ENCODE results near the gene HPCA. TPM values are rescaled to one million over a fixed set of nuclear protein-coding genes. Genes with fewer than 3 reads are reported as not detected.

The HPCA gene
- total RNA-seq, 4 donors from 2014 or later: not detected

GRCh38 chr1:32888677-32889420, 2.6 kb downstream of the HPCA start:
- Histone ChIP-seq H3K4me3 (no peak overlapping the region), H3K9me3 (no peaks in the 10 kb centered on the region), H3K4me1 (peaks cover 30% of the 10 kb centered on the region), H3K36me3 (no peaks in the 10 kb centered on the region), H3K27ac (no peak overlapping the region), H3K27me3 (peaks cover 54% of the 10 kb centered on the region)
- 94% methylated on average over 19 of the region's 24 CpGs for WGBS
- TF ChIP-seq POLR2AphosphoS5 (IDR thresholded peaks at IDR 0.05) (no peak), CTCF (IDR thresholded peaks at IDR 0.05) (no peak), EP300 (IDR thresholded peaks at IDR 0.05) (no peak), POLR2A (IDR thresholded peaks at IDR 0.05) (no peak)
- no peak for DNase-seq (ENCODE audit: low spot score in 2 of 2)

GRCh38 chr1:32889731-32890278, 3.5 kb downstream of the HPCA start:
- Histone ChIP-seq H3K36me3 (no peaks in the 10 kb centered on the region), H3K27ac (no peak overlapping the region), H3K27me3 (peaks cover 51% of the 10 kb centered on the region), H3K4me1 (peaks cover 30% of the 10 kb centered on the region), H3K9me3 (no peaks in the 10 kb centered on the region), H3K4me3 (no peak overlapping the region)
- TF ChIP-seq POLR2AphosphoS5 (IDR thresholded peaks at IDR 0.05) (no peak), POLR2A (IDR thresholded peaks at IDR 0.05) (no peak)
- DNase-seq (ENCODE audit: low spot score in 2 of 2): no peak
- WGBS: 86% methylated on average over 2 of the region's 3 CpGs

GRCh38 chr1:32890516-32891240, 4.4 kb downstream of the HPCA start:
- H3K4me3 ChIP-seq: no peak overlapping the region
- DNase-seq (ENCODE audit: low spot score in 2 of 2): no peak
- 98% methylated on average over 2 of the region's 7 CpGs for WGBS
- no peaks in the 10 kb centered on the region for H3K36me3 ChIP-seq
- no peak overlapping the region for H3K27ac ChIP-seq
- H3K9me3 ChIP-seq: no peaks in the 10 kb centered on the region
- H3K27me3 ChIP-seq: peaks cover 42% of the 10 kb centered on the region
- peaks cover 28% of the 10 kb centered on the region for H3K4me1 ChIP-seq
- TF ChIP-seq POLR2A (IDR thresholded peaks at IDR 0.05): no peak
- no peak for TF ChIP-seq CTCF (IDR thresholded peaks at IDR 0.05)
- no peak for TF ChIP-seq POLR2AphosphoS5 (IDR thresholded peaks at IDR 0.05)
- TF ChIP-seq EP300 (IDR thresholded peaks at IDR 0.05): no peak

- no peak for TF ChIP-seq POLR2AphosphoS5 (IDR thresholded peaks at IDR 0.05)
- TF ChIP-seq CTCF (IDR thresholded peaks at IDR 0.05): no peak
- TF ChIP-seq EP300 (IDR thresholded peaks at IDR 0.05): no peak
- TF ChIP-seq POLR2A (IDR thresholded peaks at IDR 0.05): no peak
- Histone ChIP-seq H3K4me3 (no peak overlapping the region), H3K9me3 (no peaks in the 10 kb centered on the region), H3K36me3 (no peaks in the 10 kb centered on the region), H3K27me3 (peaks cover 37% of the 10 kb centered on the region), H3K27ac (no peak overlapping the region), H3K4me1 (peaks cover 23% of the 10 kb centered on the region)
- 100% methylated on average over 1 of the region's 1 CpG for WGBS
- DNase-seq (ENCODE audit: low spot score in 2 of 2): no peak
Observed at GRCh38 chr1:32891241-32891570, 4.9 kb downstream of the HPCA start.

GRCh38 chr1:32891630-32892029, 5.3 kb downstream of the HPCA start:
- 100% methylated on average over 3 of the region's 3 CpGs for WGBS
- H3K27me3 ChIP-seq: peaks cover 32% of the 10 kb centered on the region

More at GRCh38 chr1:32891630-32892029, 5.3 kb downstream of the HPCA start:
- Histone ChIP-seq H3K36me3 (no peaks in the 10 kb centered on the region), H3K27ac (no peak overlapping the region), H3K4me1 (peaks cover 19% of the 10 kb centered on the region), H3K4me3 (no peak overlapping the region), H3K9me3 (no peaks in the 10 kb centered on the region)
- no peak for TF ChIP-seq EP300 (IDR thresholded peaks at IDR 0.05)
- no peak for TF ChIP-seq POLR2AphosphoS5 (IDR thresholded peaks at IDR 0.05)
- no peak for TF ChIP-seq POLR2A (IDR thresholded peaks at IDR 0.05)
- no peak for TF ChIP-seq CTCF (IDR thresholded peaks at IDR 0.05)
- no peak for DNase-seq (ENCODE audit: low spot score in 2 of 2)

Data from suprapubic skin (tissue), 4 donors.